HG03469 (cell line): ENCODE measurements around the gene AP1G2.
A peak's percentile ranks its signal among the peaks of the same experiment; 100 is the strongest.

Experiments used
- ATAC-seq: cut with Tn5 transposase; IDR thresholded peaks from one replicate; pipeline ENCODE4 v1.9.1; 2021; ENCODE audit warnings: mild to moderate bottlenecking, moderate library complexity, moderate number of reproducible peaks; ENCODE audit not compliant: unreplicated experiment

Gene AP1G2

DNA sequence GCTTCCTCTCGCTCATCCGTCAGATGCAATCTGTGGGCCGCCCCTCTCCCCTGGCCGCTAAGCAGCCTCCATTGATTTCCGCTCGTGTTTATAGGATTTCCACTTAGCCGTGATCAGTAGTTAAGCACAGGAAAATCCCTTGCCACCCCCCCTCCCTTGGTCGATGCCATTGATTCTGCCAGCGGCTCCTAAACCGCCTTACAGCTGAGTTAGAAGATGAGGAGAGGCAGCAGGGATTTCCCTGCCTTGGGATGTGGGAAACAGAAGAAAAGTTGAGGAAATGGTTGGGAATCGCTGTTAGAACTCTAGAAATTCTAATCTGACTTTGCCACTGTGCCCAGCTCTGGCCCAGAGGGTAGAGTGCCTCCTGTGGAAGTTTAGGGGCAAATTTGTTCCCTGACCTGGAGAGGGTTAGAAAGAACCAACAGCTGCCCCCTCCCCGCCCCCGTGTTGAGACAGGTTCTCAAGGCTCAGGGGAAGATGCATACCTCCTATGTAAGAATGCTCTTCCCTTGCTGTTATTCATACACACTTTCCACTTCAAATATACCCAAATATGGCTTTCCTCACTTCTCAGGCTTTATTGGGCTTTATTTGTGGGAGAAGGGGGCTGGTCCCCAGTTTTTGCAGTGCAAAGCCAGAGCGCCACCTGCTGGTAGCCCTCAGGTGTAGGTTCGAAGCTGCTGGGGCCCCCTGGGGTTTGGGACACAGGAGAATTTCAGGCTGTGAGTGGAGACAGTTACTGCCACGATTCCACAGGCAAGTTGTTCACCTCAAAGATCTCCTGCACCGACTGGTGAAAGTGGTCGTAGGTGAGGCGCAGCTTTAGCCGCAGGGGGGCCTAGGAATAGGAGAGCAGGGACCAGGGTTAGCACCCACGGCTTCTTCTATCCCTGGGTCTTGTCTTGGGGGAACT is 8.3 kb downstream of the AP1G2 start:
- ATAC-seq = no peak

DNA sequence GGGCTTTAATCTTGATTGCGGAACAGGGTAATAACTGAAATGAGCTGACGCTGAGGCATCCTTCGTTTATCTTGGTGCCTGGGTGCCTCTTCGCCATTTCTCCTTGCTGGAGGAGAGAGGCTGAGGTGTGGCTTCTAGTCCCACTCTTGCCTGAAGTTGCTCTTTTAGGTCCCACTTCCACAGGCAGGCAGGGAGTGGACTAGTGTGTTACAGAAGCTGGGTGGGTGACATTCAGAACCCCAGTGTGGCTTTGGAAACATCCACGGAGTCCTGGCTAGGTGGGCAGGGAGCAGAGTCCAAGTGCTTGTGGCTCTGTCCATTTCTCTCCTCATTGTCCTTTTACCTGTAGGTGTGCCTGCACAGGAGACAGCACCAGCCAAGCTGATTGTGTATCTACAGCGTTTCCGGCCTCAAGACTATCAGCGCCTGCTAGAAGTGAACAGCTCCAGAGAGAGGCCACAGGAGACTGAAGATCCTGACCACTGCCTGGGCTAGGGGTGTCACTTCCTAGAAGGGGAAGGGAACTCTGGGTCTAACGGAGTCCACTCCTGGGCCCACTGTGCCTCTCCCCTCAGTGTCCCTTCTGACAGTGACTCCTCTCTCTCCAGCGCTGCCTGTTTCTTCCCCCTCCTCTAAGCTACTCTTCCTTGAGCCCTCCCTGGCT is 9.1 kb downstream of the AP1G2 start:
- ATAC-seq = no peak

DNA sequence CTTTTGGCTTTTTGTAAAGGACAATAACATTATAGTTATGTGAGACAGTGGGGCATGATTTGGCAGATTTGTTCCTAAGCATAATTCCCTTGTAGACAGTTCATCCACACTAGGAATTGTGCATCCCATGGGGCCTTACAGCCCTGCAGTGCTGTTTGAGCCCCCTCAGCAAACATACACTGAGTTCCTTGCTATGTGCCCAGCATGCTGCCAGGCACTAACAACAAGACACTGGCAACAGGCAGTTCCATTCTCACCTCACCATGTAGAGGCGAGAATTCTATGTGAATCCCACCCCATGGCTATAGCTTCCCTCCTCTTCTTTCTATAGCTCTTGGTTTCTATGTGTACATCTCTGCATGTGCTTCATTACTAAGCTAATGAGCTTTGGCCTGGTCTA is 9.6 kb downstream of the AP1G2 start:
- ATAC-seq = no peak

DNA sequence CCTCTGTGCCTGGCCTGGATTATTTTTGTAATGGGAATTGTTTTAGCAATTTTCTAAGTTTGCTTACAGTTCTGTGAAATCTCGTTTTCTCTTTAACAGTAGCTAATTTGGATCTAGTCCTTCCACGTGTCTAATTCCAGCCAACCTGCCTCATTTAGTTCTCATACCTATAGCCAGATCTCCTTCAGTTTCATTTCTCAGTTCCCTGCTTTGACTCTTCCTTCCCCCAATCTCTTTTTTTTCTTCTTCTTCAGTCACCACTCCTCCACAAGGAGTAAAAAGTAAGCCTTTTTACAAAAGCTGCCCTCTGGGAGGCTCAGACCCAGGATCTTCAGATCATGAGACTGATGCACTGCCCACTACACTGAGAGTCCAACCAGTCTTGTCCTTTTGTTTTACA is 10.1 kb downstream of the AP1G2 start:
- no peak for ATAC-seq

DNA sequence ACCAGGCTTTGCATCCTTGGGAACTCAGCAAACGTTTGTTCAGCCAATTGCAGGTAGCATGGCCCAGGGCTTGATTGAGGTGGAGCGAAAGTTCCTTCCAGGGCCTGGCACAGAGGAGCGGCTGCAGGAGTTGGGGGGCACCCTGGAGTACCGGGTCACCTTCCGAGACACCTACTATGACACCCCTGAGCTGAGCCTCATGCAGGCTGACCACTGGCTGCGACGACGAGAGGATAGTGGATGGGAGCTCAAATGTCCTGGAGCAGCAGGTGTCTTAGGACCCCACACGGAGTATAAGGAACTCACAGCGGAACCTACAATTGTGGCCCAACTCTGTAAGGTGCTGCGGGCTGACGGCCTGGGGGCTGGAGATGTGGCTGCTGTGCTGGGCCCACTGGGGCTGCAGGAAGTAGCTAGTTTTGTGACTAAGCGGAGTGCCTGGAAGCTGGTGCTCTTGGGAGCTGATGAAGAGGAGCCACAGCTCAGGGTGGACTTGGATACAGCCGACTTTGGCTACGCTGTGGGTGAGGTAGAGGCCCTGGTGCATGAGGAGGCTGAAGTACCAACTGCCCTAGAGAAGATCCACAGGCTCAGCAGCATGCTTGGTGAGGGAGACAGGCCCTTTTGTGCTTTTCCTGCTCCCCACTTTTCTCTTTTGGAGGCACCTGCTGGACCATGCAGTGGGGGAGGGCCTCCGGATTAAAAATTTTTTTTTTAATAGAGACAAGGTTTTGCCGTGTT is 10.7 kb downstream of the AP1G2 start:
- no peak for ATAC-seq

DNA sequence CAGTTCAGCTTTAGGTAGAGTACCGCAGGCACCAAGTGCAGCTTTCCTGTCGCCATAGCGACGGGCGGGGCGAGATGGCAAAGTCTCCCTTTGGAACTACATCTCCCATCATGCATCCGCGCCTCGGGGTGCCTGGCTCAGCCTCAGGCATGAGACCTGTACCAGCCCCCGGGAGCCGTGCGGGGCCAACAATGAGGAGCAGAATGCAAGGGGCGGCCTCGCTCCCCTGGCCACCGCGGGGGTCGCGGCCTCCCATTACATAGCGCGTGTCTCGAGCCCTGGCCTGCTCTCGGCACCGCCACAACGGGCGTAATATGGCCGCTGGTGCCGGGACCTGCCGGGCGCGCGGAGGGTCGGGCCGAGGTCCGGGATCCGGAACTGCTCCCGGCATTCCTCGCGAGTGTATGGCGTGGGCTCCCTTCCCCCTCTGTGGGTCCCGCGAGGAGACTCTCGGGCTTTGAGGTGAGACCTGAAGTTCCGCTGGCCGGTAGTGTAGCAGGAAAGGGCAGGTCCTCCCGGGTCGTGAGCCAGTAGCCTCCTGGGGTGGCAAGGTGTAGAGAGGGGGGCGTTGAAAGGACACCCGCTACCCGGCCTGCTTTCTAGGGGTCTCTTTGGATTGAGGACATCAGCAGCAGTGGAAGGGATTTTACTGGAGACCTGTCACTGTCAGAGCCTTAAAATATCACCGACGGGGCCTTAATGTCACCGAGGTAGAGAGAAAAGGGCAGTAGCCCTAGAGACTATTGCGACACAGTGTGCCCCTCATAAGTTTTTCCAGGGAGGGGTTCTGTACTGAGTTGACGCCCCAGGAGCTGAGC is 11.5 kb downstream of the AP1G2 start, which contains the start of gene THTPA:
THTPA (plus strand) TSS at position 390 of the 818 bp plus-strand sequence. CDS start 487 bp downstream, outside the sequence.
- ATAC-seq = peak; percentile 75

DNA sequence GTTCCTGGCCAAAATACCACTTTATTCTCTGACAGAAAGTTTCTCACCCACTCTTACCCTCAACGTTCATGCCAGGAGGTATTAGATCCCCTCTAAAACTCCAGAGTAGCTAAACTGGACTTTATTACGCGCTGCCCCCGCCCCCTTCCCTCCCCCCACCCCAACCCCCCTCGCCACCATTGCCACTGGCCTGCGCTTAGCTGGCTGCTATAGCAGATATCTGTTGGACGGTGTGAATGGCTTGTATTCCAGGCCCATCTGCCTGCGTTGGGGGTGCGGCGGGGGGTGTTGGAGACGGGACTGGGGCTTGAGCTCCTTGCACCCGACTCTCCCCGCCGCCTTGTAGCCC is 12.1 kb downstream of the AP1G2 start:
- no peak for ATAC-seq

DNA sequence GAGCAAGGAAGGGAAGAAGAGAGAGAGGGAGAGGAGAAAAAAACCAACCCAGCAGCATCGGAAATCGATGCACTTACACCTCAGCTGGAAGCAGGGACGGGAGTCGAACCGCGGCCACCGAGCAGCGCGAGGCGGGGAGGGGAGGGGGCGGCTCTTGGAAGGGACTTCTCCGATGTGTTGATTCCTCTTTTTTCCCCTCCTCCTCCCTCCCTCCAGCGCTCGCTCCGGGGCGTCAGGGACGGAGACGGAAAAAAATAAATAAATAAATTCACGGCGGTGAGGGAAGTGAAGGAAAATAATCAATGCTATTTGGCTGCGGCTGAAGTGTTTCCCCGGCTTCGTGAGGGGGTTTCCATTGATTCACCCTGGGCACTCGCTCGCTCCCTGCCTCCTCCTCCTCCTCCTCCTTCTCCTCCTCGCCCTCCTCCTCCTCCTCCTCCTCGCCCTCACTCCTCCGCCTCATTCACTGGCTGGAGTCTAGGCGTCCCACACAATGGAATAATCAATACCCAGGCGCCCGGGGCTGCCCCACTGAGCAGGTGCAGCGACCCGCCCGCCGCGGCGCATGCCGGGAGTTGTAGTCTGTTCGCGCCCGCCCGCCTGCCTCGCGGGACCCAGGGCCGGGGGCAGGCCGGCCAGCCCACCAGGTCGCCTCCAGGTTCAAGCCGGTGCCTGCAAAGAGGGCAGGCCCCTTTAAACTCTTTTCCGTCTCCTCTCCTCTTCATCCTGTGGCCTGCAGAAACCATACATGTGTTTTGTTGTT is 16.1 kb downstream of the AP1G2 start, which contains the start of gene ZFHX2:
ZFHX2 (minus strand) TSS at position 500 of the 763 bp plus-strand sequence. CDS start 16,440 bp downstream, outside the sequence.
- ATAC-seq = peak; percentile 39

DNA sequence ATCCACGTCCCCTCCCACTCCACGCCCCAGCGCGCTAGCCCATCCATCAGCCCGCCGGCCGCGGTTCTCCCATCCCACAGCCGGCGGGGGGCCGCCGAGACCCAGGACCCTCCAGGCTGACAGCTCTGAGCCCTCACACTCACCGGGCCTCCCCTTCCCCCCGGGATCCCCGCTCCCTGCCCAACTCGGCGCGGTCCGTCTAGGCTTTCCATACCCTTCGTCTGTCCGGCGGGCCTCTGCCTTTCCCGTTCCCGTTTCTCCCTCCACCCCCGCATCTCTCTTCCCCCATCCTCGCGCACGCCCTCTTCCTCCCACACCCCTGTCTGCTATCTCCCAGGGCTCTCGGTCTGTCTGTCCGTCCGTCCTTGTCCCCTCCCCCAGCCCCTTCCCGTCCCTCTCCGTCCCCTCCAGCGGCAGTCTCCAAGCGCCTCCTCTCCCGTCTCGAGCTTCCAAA is 16.8 kb downstream of the AP1G2 start:
- ATAC-seq = no peak

DNA sequence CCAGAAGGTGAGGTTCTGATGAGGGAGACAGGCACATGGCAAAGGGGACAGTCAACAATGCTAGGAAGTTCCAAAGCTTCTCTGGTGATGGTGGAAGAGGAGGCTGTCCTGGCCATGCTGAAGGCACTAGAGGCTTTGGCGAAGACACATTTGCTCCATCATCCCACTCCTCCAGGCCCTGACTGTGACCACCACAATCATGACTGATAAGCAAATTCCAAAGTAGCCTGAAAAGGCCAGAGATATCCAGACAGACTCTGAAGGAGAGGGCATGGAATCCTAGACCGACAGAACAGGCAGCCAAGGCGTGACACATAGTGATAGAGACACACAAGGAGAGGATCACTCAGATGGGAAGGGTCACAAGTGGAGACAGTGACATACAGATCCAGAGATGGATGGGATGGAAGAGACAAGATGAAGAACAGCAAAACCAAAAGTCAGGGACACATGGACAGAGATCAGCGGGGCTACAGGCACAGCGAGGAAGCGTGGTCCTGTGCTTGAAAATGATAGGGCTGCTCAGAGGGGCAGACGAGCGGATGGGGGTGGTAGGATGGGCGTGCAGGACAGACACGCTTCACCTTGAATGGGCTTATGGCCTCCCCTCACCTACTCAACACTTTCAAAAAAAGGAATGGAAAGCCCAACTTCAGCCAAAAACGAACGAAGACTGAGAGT is 17.3 kb downstream of the AP1G2 start:
- no peak for ATAC-seq

DNA sequence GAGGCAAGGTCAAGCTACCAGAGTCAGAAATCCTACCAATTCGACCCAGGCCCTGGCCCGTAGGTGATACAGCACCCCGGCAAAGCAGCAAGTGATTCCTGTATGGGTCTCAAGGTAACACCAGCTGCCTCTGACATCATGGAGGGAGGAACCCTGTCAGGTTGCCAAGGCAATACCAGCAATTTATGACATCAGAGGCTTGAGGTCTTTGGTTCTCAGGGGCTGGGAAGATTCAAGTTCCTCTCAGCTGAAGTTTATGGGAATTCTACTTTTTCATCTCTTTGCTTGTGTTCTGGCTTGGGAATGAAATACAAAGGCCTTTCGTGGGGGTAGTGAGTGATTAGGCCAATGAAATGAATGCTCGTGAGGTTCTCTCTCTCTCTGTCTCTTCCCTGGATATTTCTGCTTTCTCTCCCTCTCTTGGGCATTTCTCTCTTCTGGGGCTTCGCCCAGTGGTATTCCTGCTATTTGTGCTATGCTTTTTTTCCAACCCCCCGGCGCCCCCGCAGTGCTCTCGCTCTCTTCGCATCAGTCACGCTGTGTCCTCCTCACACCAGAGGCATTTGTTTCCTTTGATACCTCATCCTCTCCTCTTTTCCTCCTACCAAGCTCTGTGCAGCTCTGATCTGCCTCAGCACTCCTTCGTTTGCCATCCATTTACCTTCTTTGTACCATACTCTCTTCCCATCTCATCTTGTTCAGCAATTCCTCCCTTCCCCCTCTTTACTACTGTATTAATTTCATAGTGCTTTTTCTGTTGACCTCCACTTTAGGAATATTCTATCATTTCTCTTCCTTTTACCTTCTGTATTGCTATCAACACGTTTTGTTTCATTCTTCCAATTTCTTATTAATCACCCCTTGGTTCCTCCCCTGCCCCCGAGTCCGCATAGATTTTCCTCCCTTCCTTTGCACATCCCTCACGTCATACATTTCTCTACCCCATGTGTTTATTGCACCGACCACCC is 19.0 kb downstream of the AP1G2 start:
- no peak for ATAC-seq

DNA sequence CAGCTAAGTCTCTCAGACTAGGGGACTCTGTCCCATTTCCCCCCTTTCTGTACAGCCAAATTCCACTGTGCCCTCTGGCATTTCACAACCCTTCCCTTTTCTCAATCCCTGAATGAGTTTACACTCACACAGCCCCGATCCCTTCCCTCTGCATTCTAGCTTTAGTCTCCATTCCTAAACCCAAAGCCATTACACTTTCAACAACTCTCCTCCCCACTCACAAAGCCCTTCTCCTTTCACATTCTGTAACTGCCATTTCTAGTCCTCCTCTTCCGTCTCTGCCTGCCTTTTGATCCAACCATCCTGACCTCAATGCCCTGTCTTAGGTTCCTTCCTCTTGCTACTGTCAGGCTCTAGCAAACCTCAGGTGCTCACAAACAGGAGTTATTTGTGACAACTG is 19.7 kb downstream of the AP1G2 start:
- no peak for ATAC-seq

DNA sequence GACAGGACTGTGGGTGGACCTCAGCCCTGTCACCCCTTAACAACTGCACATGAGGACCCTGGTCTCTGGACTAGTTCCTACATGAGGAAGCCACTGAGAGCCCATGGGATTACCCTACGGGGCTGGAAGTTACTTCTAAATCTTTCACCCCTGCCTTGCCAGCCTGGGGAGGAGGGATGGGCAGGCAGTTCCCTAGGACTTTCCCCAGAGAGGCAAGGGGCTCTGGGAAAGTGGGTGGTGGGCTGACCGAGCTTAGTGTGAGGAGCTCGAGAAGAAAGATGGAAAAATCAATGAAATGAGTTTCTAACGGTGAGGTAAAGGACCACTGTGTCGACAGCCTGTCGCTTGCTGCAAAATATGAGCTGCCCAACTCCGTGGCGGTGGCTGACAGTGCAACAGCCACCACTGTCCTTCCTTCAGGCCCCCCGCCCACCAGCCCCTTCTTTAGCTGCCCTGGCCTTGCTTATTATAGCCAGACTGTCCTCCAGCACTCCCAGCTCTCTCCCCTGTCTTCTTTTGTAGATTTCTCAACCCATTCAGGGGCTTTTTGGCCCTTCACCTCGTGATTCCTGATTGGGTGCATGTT is 21.0 kb downstream of the AP1G2 start:
- ATAC-seq = no peak

DNA sequence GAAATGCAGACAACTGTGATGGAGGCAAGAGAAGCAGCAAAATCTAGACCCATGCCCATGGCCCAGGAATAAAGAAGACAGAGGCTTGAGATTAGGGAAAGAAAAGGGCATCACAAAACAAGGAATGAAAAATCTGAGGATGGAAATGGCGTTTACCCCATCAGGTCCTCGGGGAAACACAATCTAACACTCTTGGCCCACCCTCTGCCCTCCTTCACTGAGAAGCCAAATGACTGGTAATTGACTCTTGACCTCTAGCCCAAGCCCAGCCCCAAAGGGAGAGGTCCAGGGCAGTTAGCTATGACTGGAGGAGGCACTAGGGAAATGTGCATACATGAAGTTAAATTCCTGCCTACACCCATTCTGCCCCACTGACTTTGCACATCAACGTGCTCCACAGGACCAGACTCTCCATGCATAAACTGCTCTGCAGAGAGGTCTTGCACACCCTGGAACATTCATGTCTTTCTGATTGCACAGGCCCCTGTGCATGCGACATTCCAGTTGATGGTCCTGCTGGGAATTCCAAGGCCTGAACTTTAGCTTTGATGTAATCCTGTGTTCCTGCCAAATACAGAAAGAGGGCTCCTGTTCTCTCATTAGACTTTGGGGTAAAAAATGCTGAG is 21.7 kb downstream of the AP1G2 start:
- no peak for ATAC-seq

DNA sequence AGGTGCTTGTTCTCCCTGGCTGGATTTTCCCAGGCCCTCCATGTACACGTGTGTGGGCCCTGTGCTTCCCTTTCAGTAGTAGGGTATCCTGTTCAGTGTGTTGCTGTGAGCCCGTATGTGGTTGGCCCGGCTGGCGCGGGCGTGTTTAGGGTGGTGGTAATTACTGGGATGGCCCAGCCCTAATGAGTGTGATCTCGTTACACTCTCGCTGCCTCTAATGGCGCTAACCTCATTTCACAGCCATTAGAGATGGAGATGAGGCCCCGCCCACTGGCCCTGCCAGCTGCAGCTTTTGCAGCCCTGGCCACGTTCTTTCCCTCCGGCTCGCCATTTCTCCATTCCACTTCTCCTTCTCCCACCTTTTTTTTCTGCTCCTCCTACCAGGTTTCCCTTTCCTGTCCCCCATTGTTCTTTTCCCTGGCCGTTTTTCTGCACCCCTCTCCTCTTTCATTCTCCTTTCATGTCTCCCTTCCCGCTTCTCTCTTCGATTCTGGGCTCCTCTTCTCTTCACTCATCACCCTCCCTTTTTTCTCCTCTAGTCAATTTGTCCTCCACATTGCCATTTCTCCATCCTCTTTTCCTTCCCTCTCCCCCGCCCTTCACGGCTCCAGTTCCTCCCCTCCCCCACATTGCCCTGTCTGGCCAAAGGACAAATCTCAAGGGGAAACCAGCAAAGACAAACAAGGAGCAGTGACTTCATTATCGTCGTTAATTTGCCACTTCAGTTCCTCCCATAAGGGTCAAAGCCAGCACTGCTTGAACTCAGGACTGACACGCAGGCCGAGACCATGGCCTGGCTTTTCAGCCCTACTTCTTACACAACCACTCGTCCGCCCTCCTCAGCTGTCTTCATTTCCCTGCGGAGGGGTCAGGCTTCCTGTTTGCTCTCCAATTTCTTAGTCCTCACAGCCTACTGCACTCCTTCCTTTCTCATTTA is 22.8 kb downstream of the AP1G2 start:
- no peak for ATAC-seq

DNA sequence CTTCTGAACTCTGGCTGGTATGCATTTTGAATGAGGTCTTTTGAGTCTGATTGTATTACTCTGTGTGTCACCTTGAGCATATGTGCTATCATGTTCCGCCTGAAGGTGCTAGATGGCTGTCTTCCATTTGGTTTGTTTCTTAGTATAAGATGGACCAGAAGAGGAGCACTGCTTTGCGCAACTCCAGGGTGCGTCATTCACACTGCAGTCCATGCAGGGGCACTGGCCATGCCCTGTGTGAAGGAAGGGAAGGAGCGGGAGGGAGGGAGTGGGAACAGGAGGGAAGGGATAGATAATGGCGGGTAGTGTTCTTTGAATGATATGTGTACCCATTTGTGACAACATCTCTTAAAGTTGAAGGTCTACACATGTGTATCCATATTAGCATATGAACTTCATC is 24.2 kb downstream of the AP1G2 start:
- ATAC-seq = no peak
